ENCODE data around the gene IL10. TPM values are rescaled to one million over a fixed set of nuclear protein-coding genes. Genes with fewer than 3 reads are reported as not detected.

The IL10 gene
- total RNA-seq, 1 donor from 2014 or later = not detected

DNA sequence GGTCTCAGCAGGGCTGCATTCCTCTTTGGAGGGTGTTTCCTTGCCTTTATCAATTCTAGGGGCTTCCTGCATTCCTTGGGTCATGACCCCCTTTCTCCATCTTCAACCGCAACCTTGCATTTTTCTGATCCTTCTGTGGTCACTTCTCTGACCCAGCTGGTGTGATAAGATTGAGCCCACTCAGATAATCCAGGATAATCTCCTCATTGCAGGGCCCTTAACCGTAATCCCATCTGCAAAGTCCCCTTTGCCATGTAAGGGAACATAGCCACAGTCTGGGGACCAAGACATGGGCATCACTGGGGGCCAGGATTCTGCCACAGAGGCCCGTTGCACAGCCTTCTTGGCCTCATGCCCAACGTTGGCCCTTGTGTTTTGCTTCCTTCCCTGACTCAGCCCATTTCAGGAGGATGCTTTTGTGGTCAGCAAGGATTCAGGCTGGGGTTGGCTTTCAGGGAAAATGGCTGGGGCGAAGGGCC is 36.7 kb downstream of the IL10 start:
- H3K4me3 ChIP-seq (ENCODE audit: low read depth, low read length) = no peak overlapping the region
- DNase-seq (ENCODE audit: low read depth) = no peak
- no peak for TF ChIP-seq CTCF (conservative IDR thresholded peaks at IDR 0.05; ENCODE audit: low read depth, low read length)

DNA sequence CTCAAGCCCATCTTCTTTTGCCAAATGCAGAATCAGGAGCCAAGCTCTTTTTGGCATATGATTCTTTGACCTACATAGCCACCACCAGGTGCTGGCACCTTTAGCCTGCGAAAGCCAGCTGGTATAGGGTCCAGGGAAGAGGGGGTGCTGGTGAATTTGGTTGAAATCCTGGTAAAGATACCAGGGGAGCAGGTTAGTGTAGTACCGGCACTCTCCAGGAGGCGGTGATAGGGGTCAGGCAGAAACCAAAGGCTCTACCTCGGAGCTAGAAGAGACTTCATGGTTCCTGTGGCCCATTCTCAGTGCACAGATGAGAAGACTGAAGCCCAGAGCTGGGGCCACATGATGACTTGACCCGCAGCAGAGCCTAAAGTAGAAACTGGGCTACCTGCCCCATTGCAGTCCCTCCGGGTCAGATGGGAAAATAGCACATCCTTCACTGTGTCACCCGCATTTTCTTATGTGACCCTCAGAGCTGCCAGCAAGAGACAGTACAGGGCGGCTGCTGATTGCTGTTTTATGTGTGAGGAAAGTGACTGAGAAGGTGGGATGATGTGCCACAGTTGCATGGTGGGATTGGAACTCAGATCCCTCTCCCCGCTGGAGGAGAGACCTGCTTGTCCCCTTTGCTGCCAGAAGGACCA is 37.7 kb downstream of the IL10 start:
- TF ChIP-seq CTCF (conservative IDR thresholded peaks at IDR 0.05; ENCODE audit: low read depth, low read length) = peak; percentile 81
- no peak for DNase-seq (ENCODE audit: low read depth)

GRCh38 chr1:206732992-206733391 is 39.3 kb downstream of the IL10 start:
- TF ChIP-seq CTCF (conservative IDR thresholded peaks at IDR 0.05; ENCODE audit: low read depth, low read length) = no peak
- no peak overlapping the region for H3K4me3 ChIP-seq (ENCODE audit: low read depth, low read length)
- no peak for DNase-seq (ENCODE audit: low read depth)

More for the DNA sequence above, 37.7 kb downstream of the IL10 start:
- H3K4me3 ChIP-seq (ENCODE audit: low read depth, low read length) = no peak overlapping the region

GRCh38 chr1:206732508-206732907 is 39.8 kb downstream of the IL10 start:
- no peak for TF ChIP-seq CTCF (conservative IDR thresholded peaks at IDR 0.05; ENCODE audit: low read depth, low read length)
- DNase-seq (ENCODE audit: low read depth) = no peak
- H3K4me3 ChIP-seq (ENCODE audit: low read depth, low read length) = no peak overlapping the region

DNA sequence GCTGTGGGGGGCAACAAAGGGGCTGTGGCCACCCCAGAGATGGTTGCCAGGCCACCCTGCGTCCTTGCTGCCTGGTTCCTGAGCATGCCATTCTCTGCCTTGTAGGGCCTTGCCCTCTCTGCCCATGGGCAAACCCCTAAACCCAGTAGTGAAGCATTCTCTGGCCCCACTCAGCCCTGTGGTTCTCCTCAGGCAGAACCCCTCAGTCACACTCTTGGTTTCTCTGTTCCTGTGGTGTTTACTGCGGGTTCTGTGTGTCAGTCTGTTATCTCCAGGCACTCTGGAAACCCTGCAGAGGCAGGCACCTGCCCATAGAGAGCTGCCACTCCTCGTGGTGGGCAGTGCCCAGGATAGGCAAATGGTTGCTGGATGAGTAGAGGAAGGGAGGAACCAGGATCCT is 42.8 kb downstream of the IL10 start:
- TF ChIP-seq CTCF (conservative IDR thresholded peaks at IDR 0.05; ENCODE audit: low read depth, low read length) = no peak
- no peak for DNase-seq (ENCODE audit: low read depth)
- H3K4me3 ChIP-seq (ENCODE audit: low read depth, low read length) = no peak overlapping the region

GRCh38 chr1:206729050-206729449 is 43.2 kb downstream of the IL10 start:
- DNase-seq (ENCODE audit: low read depth) = no peak
- no peak for TF ChIP-seq CTCF (conservative IDR thresholded peaks at IDR 0.05; ENCODE audit: low read depth, low read length)

GRCh38 chr1:206728697-206728987 is 43.7 kb downstream of the IL10 start:
- TF ChIP-seq CTCF (conservative IDR thresholded peaks at IDR 0.05; ENCODE audit: low read depth, low read length) = no peak
- no peak overlapping the region for H3K4me3 ChIP-seq (ENCODE audit: low read depth, low read length)

More at GRCh38 chr1:206729050-206729449, 43.2 kb downstream of the IL10 start:
- H3K4me3 ChIP-seq (ENCODE audit: low read depth, low read length) = no peak overlapping the region

More at GRCh38 chr1:206728697-206728987, 43.7 kb downstream of the IL10 start:
- DNase-seq (ENCODE audit: low read depth) = no peak

Measured in epithelial cell of proximal tubule (primary cell).